H9 (cell line): Measurements from ENCODE around the gene SLC25A29. TPM values are rescaled to one million over a fixed set of nuclear protein-coding genes. Genes with fewer than 3 reads are reported as not detected.

ENCODE experiments used
- DNase-seq: peaks from one replicate; pipeline ENCODE4 v3.0.0-alpha.2; 2017
- H2AFZ ChIP-seq: one replicate; pipeline ENCODE4 v1.6.1; 2013; ENCODE audit warnings: mild to moderate bottlenecking, low read length, control low read depth, moderate library complexity
- H2AK5ac ChIP-seq: 2 replicates; pipeline ENCODE4 v1.6.1; 2013; ENCODE audit warnings: low read length, control low read depth, mixed read lengths; ENCODE audit not compliant: insufficient read length
- H2BK120ac ChIP-seq: one replicate; pipeline ENCODE4 v1.6.1; 2013; ENCODE audit warnings: low read depth, mild to moderate bottlenecking, low read length, control low read depth, inconsistent platforms; ENCODE audit not compliant: poor library complexity, severe bottlenecking
- H2BK12ac ChIP-seq: 2 replicates; pipeline ENCODE4 v1.6.1; 2013; ENCODE audit warnings: low read length, control low read depth, mixed read lengths, low read depth; ENCODE audit not compliant: insufficient read length
- H2BK15ac ChIP-seq: 2 replicates; pipeline ENCODE4 v1.6.1; 2013; ENCODE audit warnings: low read depth, low read length, control low read depth
- H2BK20ac ChIP-seq: one replicate; pipeline ENCODE4 v1.6.1; 2013; ENCODE audit warnings: low read depth, mild to moderate bottlenecking, low read length, control low read depth, inconsistent platforms; ENCODE audit not compliant: poor library complexity, severe bottlenecking
- H2BK5ac ChIP-seq: 2 replicates; pipeline ENCODE4 v1.6.1; 2013; ENCODE audit warnings: low read length, control low read depth, mixed read lengths; ENCODE audit not compliant: insufficient read length
- H3K14ac ChIP-seq: 2 replicates; pipeline ENCODE4 v1.6.1; 2013; ENCODE audit warnings: low read length, control low read depth; ENCODE audit not compliant: insufficient read depth
- H3K18ac ChIP-seq: 2 replicates; pipeline ENCODE4 v1.6.1; 2013; ENCODE audit warnings: low read depth, mild to moderate bottlenecking, mixed read lengths, low read length, control low read depth; ENCODE audit not compliant: insufficient read length
- H3K23ac ChIP-seq: 2 replicates; pipeline ENCODE4 v1.6.1; 2013; ENCODE audit warnings: low read length, control low read depth, mixed read lengths, low read depth; ENCODE audit not compliant: insufficient read length
- H3K23me2 ChIP-seq: 2 replicates; pipeline ENCODE4 v1.6.1; 2013; ENCODE audit warnings: low read depth, mild to moderate bottlenecking, mixed read lengths, low read length, control low read depth; ENCODE audit not compliant: insufficient read length, poor library complexity, severe bottlenecking
- H3K27ac ChIP-seq: 2 replicates; pipeline ENCODE4 v1.5.1; 2013; ENCODE audit warnings: low read length, control low read depth, mixed read lengths, low read depth; ENCODE audit not compliant: insufficient read length
- H3K27me3 ChIP-seq: 2 replicates; pipeline ENCODE4 v1.6.1; 2013; ENCODE audit warnings: low read length, control low read depth, inconsistent platforms; ENCODE audit not compliant: insufficient read depth
- H3K4ac ChIP-seq: 2 replicates; pipeline ENCODE4 v1.6.1; 2013; ENCODE audit warnings: low read depth, mild to moderate bottlenecking, control low read depth, inconsistent platforms, low read length, moderate library complexity
- H3K4me1 ChIP-seq: 2 replicates; pipeline ENCODE4 v1.6.1; 2013; ENCODE audit warnings: low read length, control low read depth, inconsistent platforms; ENCODE audit not compliant: insufficient read depth
- H3K4me2 ChIP-seq: 2 replicates; pipeline ENCODE4 v1.6.1; 2013; ENCODE audit warnings: low read length, control low read depth, mixed read lengths; ENCODE audit not compliant: insufficient read length, insufficient read depth
- H3K56ac ChIP-seq: 2 replicates; pipeline ENCODE4 v1.6.1; 2013; ENCODE audit warnings: low read depth, mild to moderate bottlenecking, mixed read lengths, low read length, control low read depth; ENCODE audit not compliant: insufficient read length
- H3K79me1 ChIP-seq: 2 replicates; pipeline ENCODE4 v1.6.1; 2013; ENCODE audit warnings: low read depth, mild to moderate bottlenecking, moderate library complexity, low read length, control low read depth, inconsistent platforms; ENCODE audit not compliant: insufficient read depth, poor library complexity, severe bottlenecking
- H3K79me2 ChIP-seq: 2 replicates; pipeline ENCODE4 v1.6.1; 2013; ENCODE audit warnings: low read length, control low read depth, inconsistent platforms; ENCODE audit not compliant: insufficient read depth
- H3K9ac ChIP-seq: 2 replicates; pipeline ENCODE4 v1.6.1; 2013; ENCODE audit warnings: low read length, control low read depth, mixed read lengths; ENCODE audit not compliant: insufficient read length; ENCODE audit errors: extremely low read depth
- H3K9me3 ChIP-seq: one replicate; pipeline ENCODE4 v1.6.1; 2013; ENCODE audit warnings: low read depth, low read length, inconsistent platforms; ENCODE audit not compliant: control insufficient read depth
- H3T11ph ChIP-seq: one replicate; pipeline ENCODE4 v1.6.1; 2013; ENCODE audit warnings: mild to moderate bottlenecking, low read length, control low read depth, inconsistent platforms
- H4K20me1 ChIP-seq: one replicate; pipeline ENCODE4 v1.6.1; 2013; ENCODE audit not compliant: control insufficient read depth, insufficient read length, insufficient read depth
- H4K5ac ChIP-seq: 2 replicates; pipeline ENCODE4 v1.6.1; 2013; ENCODE audit warnings: low read depth, mild to moderate bottlenecking, mixed read lengths, low read length, control low read depth; ENCODE audit not compliant: insufficient read length
- H4K8ac ChIP-seq: replicated peaks from 2 replicates; pipeline ENCODE4 v1.6.1; 2013; ENCODE audit warnings: low read length, control low read depth, mixed read lengths, low read depth; ENCODE audit not compliant: insufficient read length
- H4K91ac ChIP-seq: 2 replicates; pipeline ENCODE4 v1.6.1; 2013; ENCODE audit warnings: low read depth, mild to moderate bottlenecking, moderate library complexity, mixed read lengths, low read length, control low read depth; ENCODE audit not compliant: insufficient read length
- H3K27ac Mint-ChIP-seq, 3 experiments: 2 replicates in 2 of 3; 3 replicates in 1 of 3; pipeline ENCODE4 v1.8.0; 2020 to 2021; ENCODE audit warnings: mixed read lengths in 3 of 3, mild to moderate bottlenecking in 1 of 3, moderate library complexity in 1 of 3
- H3K27me3 Mint-ChIP-seq: 2 replicates; pipeline ENCODE4 v1.8.0; 2021; ENCODE audit warnings: low read depth, mild to moderate bottlenecking, moderate library complexity, mixed read lengths
- H3K36me3 Mint-ChIP-seq, 3 experiments: 2 replicates in 2 of 3; 3 replicates in 1 of 3; pipeline ENCODE4 v1.8.0; 2020 to 2021; ENCODE audit warnings: low read depth in 3 of 3, mixed read lengths in 3 of 3; ENCODE audit not compliant: insufficient read depth in 1 of 3
- H3K4me1 Mint-ChIP-seq, 2 experiments: 2 replicates each; pipeline ENCODE4 v1.8.0; 2020; ENCODE audit warnings: mixed read lengths in 2 of 2
- H3K4me3 Mint-ChIP-seq, 2 experiments: 2 replicates in 1 of 2; 3 replicates in 1 of 2; pipeline ENCODE4 v1.8.0; 2020 to 2021; ENCODE audit warnings: mild to moderate bottlenecking in 2 of 2, mixed read lengths in 2 of 2, moderate library complexity in 1 of 2
- H3K9me3 Mint-ChIP-seq, 2 experiments: 2 replicates in 1 of 2; 3 replicates in 1 of 2; pipeline ENCODE4 v1.8.0; 2020; ENCODE audit warnings: mild to moderate bottlenecking in 2 of 2, mixed read lengths in 2 of 2, moderate library complexity in 1 of 2
- WGBS: extraction: QIAGEN DNeasy Blood & Tissue Kit; methylation state at CpG from one replicate; pipeline ENCODE4 v1.1.7; 2013; ENCODE audit warnings: missing lambda C conversion rate, low lambda C conversion rate, mixed read lengths; ENCODE audit not compliant: insufficient read length; ENCODE audit errors: extremely low coverage; 5-methylcytosine and 5-hydroxymethylcytosine counted together
- total RNA-seq: library from RNA; stranded (reverse); gene quantifications from 2 replicates; pipeline ENCODE4 v1.2.1, GENCODE V29; 2021
- TF ChIP-seq, protein P1 (sequence below): fragments of 200-600 bp; sonication (generic); conservative IDR thresholded peaks from 3 replicates; pipeline ENCODE4 v1.8.0; 2021; ENCODE audit warnings: antibody characterized with exemption, mild to moderate bottlenecking

SLC25A29 gene
- total RNA-seq, 1 experiment from 2014 or later = 175 TPM

DNA sequence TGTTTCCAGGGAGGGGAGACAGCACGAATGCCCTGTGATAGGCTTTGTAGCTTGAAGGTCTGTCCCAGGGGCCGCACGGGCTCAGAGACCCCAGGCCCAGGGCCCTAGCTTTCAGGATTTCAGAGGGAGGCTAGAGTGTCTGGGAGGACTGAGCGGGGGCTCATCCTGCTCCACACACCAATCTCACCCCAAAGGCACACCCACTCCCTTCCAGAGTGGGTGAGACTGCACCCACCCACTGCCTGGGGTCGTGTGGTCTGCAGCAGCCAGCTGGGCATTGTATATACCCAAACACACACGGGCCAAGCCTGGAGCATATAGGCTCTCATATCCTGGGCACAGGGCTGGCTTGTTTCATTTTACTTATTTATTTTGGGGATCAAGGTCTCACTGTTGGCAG, 11.1 kb upstream of the SLC25A29 start:
- no peak overlapping the region for H3K23ac ChIP-seq
- H2AK5ac ChIP-seq = no peak overlapping the region
- H3K56ac ChIP-seq = no peak overlapping the region
- H2BK5ac ChIP-seq = no peak overlapping the region
- DNase-seq = no peak
- H3K27ac ChIP-seq = no peak overlapping the region
- no peak overlapping the region for H3K18ac ChIP-seq
- WGBS = no CpG with 5 or more reads among the region's 6 CpGs
- no peaks in the 10 kb centered on the region for H3K79me2 ChIP-seq
- no peak overlapping the region for H2BK120ac ChIP-seq
- H2BK12ac ChIP-seq = no peak overlapping the region
- no peaks in the 10 kb centered on the region; the same call in 1 of the 2 replicates for H3K27me3 ChIP-seq
- H3K9ac ChIP-seq = no peak overlapping the region
- no peaks in the 10 kb centered on the region for H4K20me1 ChIP-seq
- no peak overlapping the region for H3K27ac Mint-ChIP-seq
- no peak overlapping the region for H4K5ac ChIP-seq
- H2BK15ac ChIP-seq = no peak overlapping the region
- no peaks in the 10 kb centered on the region for H3K9me3 ChIP-seq
- H3K27me3 Mint-ChIP-seq = no peaks in the 10 kb centered on the region; the same call in 1 of the 2 replicates
- TF ChIP-seq, protein P1, sequence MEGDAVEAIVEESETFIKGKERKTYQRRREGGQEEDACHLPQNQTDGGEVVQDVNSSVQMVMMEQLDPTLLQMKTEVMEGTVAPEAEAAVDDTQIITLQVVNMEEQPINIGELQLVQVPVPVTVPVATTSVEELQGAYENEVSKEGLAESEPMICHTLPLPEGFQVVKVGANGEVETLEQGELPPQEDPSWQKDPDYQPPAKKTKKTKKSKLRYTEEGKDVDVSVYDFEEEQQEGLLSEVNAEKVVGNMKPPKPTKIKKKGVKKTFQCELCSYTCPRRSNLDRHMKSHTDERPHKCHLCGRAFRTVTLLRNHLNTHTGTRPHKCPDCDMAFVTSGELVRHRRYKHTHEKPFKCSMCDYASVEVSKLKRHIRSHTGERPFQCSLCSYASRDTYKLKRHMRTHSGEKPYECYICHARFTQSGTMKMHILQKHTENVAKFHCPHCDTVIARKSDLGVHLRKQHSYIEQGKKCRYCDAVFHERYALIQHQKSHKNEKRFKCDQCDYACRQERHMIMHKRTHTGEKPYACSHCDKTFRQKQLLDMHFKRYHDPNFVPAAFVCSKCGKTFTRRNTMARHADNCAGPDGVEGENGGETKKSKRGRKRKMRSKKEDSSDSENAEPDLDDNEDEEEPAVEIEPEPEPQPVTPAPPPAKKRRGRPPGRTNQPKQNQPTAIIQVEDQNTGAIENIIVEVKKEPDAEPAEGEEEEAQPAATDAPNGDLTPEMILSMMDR = no peak
- no peak overlapping the region for H4K8ac ChIP-seq
- no peak overlapping the region for H4K91ac ChIP-seq
- H3K36me3 Mint-ChIP-seq = no peaks in the 10 kb centered on the region
- H3K79me1 ChIP-seq = no peaks in the 10 kb centered on the region
- H3K4me1 Mint-ChIP-seq = peaks cover 18 to 19% of the 10 kb centered on the region in 2 experiments
- no peak overlapping the region for H2BK20ac ChIP-seq
- no peak overlapping the region for H2AFZ ChIP-seq
- no peaks in the 10 kb centered on the region; a peak in 1 of 5 replicates for H3K9me3 Mint-ChIP-seq
- no peak overlapping the region for H3K4ac ChIP-seq
- no peak overlapping the region for H3K4me2 ChIP-seq
- no peak overlapping the region for H3T11ph ChIP-seq
- no peak overlapping the region; the same call in 1 of the 2 replicates for H3K14ac ChIP-seq
- no peaks in the 10 kb centered on the region for H3K4me1 ChIP-seq
- H3K23me2 ChIP-seq = no peaks in the 10 kb centered on the region
- no peak overlapping the region for H3K4me3 Mint-ChIP-seq
